GM19395 (cell line): ENCODE results near the gene FAM149A.

Experiments
- ATAC-seq: cut with Tn5 transposase; IDR thresholded peaks from one replicate; pipeline ENCODE4 v1.9.1; 2021; ENCODE audit warnings: mild to moderate bottlenecking, moderate library complexity; ENCODE audit not compliant: unreplicated experiment

Gene FAM149A

GRCh38 chr4:186104114-186104889, at the start of gene FAM149A:
Gene FAM149A, plus strand, starts transcription at chr4:186104704.
- peak; percentile 79 for ATAC-seq

GRCh38 chr4:186058253-186058979, 46.1 kb upstream of the FAM149A start:
- peak; percentile 100 for ATAC-seq

GRCh38 chr4:186058980-186059316, 45.6 kb upstream of the FAM149A start:
- no peak for ATAC-seq

GRCh38 chr4:186061921-186062320, 42.6 kb upstream of the FAM149A start:
- ATAC-seq = no peak

- ATAC-seq = peak; percentile 91
These were observed 36.6 kb upstream of the FAM149A start for GRCh38 chr4:186067757-186068385.

- no peak for ATAC-seq
These were observed 35.7 kb upstream of the FAM149A start, which contains the start of gene TLR3 for GRCh38 chr4:186068581-186069348. Gene TLR3, plus strand, starts transcription at chr4:186069156. Its CDS starts 7,464 bp downstream, at chr4:186076620.

GRCh38 chr4:186069729-186070128, 34.8 kb upstream of the FAM149A start:
- ATAC-seq = no peak

GRCh38 chr4:186072516-186072915, 32.0 kb upstream of the FAM149A start:
- ATAC-seq = no peak

GRCh38 chr4:186074189-186074588, 30.3 kb upstream of the FAM149A start:
- ATAC-seq = no peak

- ATAC-seq = no peak
These were observed 25.4 kb upstream of the FAM149A start for GRCh38 chr4:186078981-186079638.

GRCh38 chr4:186079694-186080093, 24.8 kb upstream of the FAM149A start:
- ATAC-seq = no peak

- ATAC-seq = no peak
These were observed 23.2 kb upstream of the FAM149A start for GRCh38 chr4:186081202-186081807.

GRCh38 chr4:186082221-186082620, 22.3 kb upstream of the FAM149A start:
- no peak for ATAC-seq

GRCh38 chr4:186088523-186088922, 16.0 kb upstream of the FAM149A start:
- no peak for ATAC-seq

GRCh38 chr4:186092296-186092695, 12.2 kb upstream of the FAM149A start:
- no peak for ATAC-seq

- ATAC-seq = no peak
These were observed 9.1 kb upstream of the FAM149A start for GRCh38 chr4:186095406-186095805.

GRCh38 chr4:186096681-186097165, 7.8 kb upstream of the FAM149A start:
- ATAC-seq = no peak

GRCh38 chr4:186097386-186097785, 7.1 kb upstream of the FAM149A start:
- no peak for ATAC-seq

- ATAC-seq = no peak
These were observed 1.6 kb upstream of the FAM149A start for GRCh38 chr4:186102931-186103330.
